ENCODE measurements around the gene RALGAPA2. TPM values are rescaled to one million over a fixed set of nuclear protein-coding genes. Genes with fewer than 3 reads are reported as not detected.

The RALGAPA2 gene
- total and polyA plus RNA-seq, 2 of the 13 experiments (the other 11 are each of a cell fraction or from before 2014, with no cell fraction given) = 13.8 to 17.7 TPM

DNA sequence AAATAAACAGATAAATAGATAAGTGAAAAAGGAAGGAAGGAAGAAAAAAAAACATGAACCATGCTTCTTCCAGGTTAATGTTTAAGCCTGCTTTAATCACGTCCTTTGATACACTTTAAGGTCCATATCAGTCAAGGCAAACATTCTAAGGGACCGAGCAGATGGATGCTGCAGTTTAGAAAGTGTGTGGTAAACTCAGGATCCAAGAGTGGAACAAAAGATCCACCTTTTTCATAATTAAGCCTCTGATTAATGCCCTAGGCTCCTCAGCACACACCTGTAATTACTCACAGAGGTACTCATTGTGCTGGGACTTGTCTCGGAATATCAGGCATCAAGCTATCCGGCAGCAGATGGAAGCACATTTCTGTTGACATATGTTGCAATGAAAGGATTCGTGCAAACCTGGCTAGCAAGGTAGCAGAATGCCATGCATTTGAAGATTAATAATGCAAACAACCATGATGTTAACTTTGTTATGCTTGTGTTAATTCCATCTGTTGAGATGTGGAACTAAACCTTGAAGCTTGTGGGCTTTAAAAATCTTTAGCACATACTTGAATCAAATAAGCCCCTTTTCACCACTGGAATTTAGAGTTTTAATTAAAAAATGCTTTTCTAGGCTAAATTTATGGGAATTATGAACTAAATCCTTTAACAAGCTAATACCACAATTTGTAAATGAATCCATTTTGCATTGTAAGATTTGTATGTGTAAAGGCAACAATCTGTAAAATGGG, 163.7 kb downstream of the RALGAPA2 start (continued):
- TF ChIP-seq, protein P1, sequence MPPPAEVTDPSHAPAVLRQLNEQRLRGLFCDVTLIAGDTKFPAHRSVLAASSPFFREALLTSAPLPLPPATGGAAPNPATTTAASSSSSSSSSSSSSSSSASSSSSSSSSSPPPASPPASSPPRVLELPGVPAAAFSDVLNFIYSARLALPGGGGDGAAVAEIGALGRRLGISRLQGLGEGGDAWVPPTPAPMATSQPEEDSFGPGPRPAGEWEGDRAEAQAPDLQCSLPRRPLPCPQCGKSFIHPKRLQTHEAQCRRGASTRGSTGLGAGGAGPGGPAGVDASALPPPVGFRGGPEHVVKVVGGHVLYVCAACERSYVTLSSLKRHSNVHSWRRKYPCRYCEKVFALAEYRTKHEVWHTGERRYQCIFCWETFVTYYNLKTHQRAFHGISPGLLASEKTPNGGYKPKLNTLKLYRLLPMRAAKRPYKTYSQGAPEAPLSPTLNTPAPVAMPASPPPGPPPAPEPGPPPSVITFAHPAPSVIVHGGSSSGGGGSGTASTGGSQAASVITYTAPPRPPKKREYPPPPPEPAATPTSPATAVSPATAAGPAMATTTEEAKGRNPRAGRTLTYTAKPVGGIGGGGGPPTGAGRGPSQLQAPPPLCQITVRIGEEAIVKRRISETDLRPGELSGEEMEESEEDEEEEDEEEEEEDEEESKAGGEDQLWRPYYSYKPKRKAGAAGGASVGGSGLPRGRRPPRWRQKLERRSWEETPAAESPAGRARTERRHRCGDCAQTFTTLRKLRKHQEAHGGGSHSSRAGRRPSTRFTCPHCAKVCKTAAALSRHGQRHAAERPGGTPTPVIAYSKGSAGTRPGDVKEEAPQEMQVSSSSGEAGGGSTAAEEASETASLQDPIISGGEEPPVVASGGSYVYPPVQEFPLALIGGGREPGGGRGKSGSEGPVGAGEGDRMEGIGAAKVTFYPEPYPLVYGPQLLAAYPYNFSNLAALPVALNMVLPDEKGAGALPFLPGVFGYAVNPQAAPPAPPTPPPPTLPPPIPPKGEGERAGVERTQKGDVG (CRISPR knock-in tag; IDR thresholded peaks at IDR 0.05; ENCODE audit: borderline replicate concordance) = no peak
- peak; percentile 83 for TF ChIP-seq TARDBP (CRISPR knock-in tag; IDR thresholded peaks at IDR 0.05)
- TF ChIP-seq ZNF33B (CRISPR knock-in tag; IDR thresholded peaks at IDR 0.05) = peak; percentile 28; the same call in 1 of the 2 replicates
- TF ChIP-seq ZNF629 (CRISPR knock-in tag; conservative IDR thresholded peaks at IDR 0.05) = peak; percentile 71; the same call in 1 of the 2 replicates
- TF ChIP-seq ZNF441 (CRISPR knock-in tag; IDR thresholded peaks at IDR 0.05; ENCODE audit: borderline replicate concordance) = peak; percentile 53
- TF ChIP-seq SMARCE1 (IDR thresholded peaks at IDR 0.05; ENCODE audit: borderline replicate concordance) = no peak
- 0 out of 2 replicates have a peak, but pooled peaks have one; percentile 59 for TF ChIP-seq ZNF589 (CRISPR knock-in tag; conservative IDR thresholded peaks at IDR 0.05)
- TF ChIP-seq ZNF143 (CRISPR knock-in tag; IDR thresholded peaks at IDR 0.05) = no peak
- TF ChIP-seq REPIN1 (CRISPR knock-in tag; IDR thresholded peaks at IDR 0.05; ENCODE audit: borderline replicate concordance, low read depth) = peak; percentile 61; the same call in 1 of the 2 replicates
- TF ChIP-seq, protein P2, sequence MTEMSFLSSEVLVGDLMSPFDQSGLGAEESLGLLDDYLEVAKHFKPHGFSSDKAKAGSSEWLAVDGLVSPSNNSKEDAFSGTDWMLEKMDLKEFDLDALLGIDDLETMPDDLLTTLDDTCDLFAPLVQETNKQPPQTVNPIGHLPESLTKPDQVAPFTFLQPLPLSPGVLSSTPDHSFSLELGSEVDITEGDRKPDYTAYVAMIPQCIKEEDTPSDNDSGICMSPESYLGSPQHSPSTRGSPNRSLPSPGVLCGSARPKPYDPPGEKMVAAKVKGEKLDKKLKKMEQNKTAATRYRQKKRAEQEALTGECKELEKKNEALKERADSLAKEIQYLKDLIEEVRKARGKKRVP (CRISPR knock-in tag; IDR thresholded peaks at IDR 0.05) = peak in 1 of 2 experiments; percentile 35; a peak in 1 of 4 replicates
- no peak for TF ChIP-seq SIX4 (CRISPR knock-in tag; IDR thresholded peaks at IDR 0.05)
- TF ChIP-seq FOXJ3 (CRISPR knock-in tag; IDR thresholded peaks at IDR 0.05; ENCODE audit: borderline replicate concordance) = peak; percentile 87; the same call in 1 of the 2 replicates
- no peak for TF ChIP-seq ZNF749 (CRISPR knock-in tag; IDR thresholded peaks at IDR 0.05; ENCODE audit: borderline replicate concordance)
- peak; percentile 73 for TF ChIP-seq NCOA2 (CRISPR knock-in tag; IDR thresholded peaks at IDR 0.05)
- peak; percentile 47 for TF ChIP-seq TCF7L2 (IDR thresholded peaks at IDR 0.05; ENCODE audit: low read depth, low read length)
- TF ChIP-seq RAD51 (IDR thresholded peaks at IDR 0.05; ENCODE audit: borderline replicate concordance) = no peak
- TF ChIP-seq FOXP1 (IDR thresholded peaks at IDR 0.05) = no peak
- TF ChIP-seq FOXP1 (CRISPR knock-in tag; IDR thresholded peaks at IDR 0.05) = peak; percentile 65; the same call in 1 of the 2 replicates
- TF ChIP-seq, protein P3, sequence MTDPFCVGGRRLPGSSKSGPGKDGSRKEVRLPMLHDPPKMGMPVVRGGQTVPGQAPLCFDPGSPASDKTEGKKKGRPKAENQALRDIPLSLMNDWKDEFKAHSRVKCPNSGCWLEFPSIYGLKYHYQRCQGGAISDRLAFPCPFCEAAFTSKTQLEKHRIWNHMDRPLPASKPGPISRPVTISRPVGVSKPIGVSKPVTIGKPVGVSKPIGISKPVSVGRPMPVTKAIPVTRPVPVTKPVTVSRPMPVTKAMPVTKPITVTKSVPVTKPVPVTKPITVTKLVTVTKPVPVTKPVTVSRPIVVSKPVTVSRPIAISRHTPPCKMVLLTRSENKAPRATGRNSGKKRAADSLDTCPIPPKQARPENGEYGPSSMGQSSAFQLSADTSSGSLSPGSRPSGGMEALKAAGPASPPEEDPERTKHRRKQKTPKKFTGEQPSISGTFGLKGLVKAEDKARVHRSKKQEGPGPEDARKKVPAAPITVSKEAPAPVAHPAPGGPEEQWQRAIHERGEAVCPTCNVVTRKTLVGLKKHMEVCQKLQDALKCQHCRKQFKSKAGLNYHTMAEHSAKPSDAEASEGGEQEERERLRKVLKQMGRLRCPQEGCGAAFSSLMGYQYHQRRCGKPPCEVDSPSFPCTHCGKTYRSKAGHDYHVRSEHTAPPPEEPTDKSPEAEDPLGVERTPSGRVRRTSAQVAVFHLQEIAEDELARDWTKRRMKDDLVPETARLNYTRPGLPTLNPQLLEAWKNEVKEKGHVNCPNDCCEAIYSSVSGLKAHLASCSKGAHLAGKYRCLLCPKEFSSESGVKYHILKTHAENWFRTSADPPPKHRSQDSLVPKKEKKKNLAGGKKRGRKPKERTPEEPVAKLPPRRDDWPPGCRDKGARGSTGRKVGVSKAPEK (CRISPR knock-in tag; IDR thresholded peaks at IDR 0.05; ENCODE audit: borderline replicate concordance) = 0 out of 2 replicates have a peak, but pooled peaks have one; percentile 77
- TF ChIP-seq SALL1 (CRISPR knock-in tag; IDR thresholded peaks at IDR 0.05) = peak; percentile 99
- TF ChIP-seq ZNF44 (CRISPR knock-in tag; IDR thresholded peaks at IDR 0.05) = peak; percentile 83
- TF ChIP-seq ZNF792 (CRISPR knock-in tag; IDR thresholded peaks at IDR 0.05) = peak; percentile 59; the same call in 1 of the 2 replicates

All from HepG2 (cell line).